ENCODE measurements around the gene RBM5. TPM values are rescaled to one million over a fixed set of nuclear protein-coding genes. Genes with fewer than 3 reads are reported as not detected.
A peak's percentile ranks its signal among the peaks of the same experiment; 100 is the strongest.

Gene RBM5
- total RNA-seq, 1 experiment from 2014 or later: 92.1 TPM

GRCh38 chr3:50167841-50168209 lies 79.1 kb downstream of the RBM5 start:
- ChIA-PET CTCF (no interaction called here), POLR2A (no interaction called here)
- Mint-ChIP-seq H3K4me1 (peaks cover 50% of the 10 kb centered on the region), H3K9me3 (no peaks in the 10 kb centered on the region), H3K36me3 (peaks cover 10% of the 10 kb centered on the region; the same call in 1 of the 2 replicates), H3K27me3 (ENCODE audit: low read depth) (no peaks in the 10 kb centered on the region), H3K4me3 (no peak overlapping the region), H3K27ac (peak overlapping the region; percentile 78)
- DNase-seq (ENCODE audit: low spot score) (no peak), ATAC-seq (no peak)
- TF ChIP-seq ZNF396 (CRISPR knock-in tag; IDR thresholded peaks at IDR 0.05; ENCODE audit: borderline replicate concordance) (no peak), ZNF512 (CRISPR knock-in tag; IDR thresholded peaks at IDR 0.05; ENCODE audit: borderline replicate concordance) (no peak), PREB (CRISPR knock-in tag; IDR thresholded peaks at IDR 0.05; ENCODE audit: borderline replicate concordance) (no peak), GABPB1 (CRISPR knock-in tag; IDR thresholded peaks at IDR 0.05) (no peak), KAT7 (CRISPR knock-in tag; IDR thresholded peaks at IDR 0.05; ENCODE audit: borderline replicate concordance) (no peak), CBFB (CRISPR knock-in tag; IDR thresholded peaks at IDR 0.05; ENCODE audit: low read depth) (no peak), CREM (CRISPR knock-in tag; IDR thresholded peaks at IDR 0.05) (no peak), EMX1 (CRISPR knock-in tag; IDR thresholded peaks at IDR 0.05) (no peak), E2F1 (CRISPR knock-in tag; IDR thresholded peaks at IDR 0.05) (no peak), MLX (CRISPR knock-in tag; IDR thresholded peaks at IDR 0.05) (no peak), ATF1 (CRISPR knock-in tag; IDR thresholded peaks at IDR 0.05) (no peak), ZBTB43 (CRISPR knock-in tag; IDR thresholded peaks at IDR 0.05) (no peak), AR (CRISPR knock-in tag; IDR thresholded peaks at IDR 0.05) (no peak), HMGXB4 (CRISPR knock-in tag; IDR thresholded peaks at IDR 0.05) (no peak), NR2C2 (CRISPR knock-in tag; IDR thresholded peaks at IDR 0.05) (no peak), ZNF138 (CRISPR knock-in tag; conservative IDR thresholded peaks at IDR 0.05) (no peak), ELF4 (CRISPR knock-in tag; IDR thresholded peaks at IDR 0.05; ENCODE audit: low read depth) (no peak), FOXJ3 (CRISPR knock-in tag; IDR thresholded peaks at IDR 0.05; ENCODE audit: borderline replicate concordance) (no peak)

Measured in WTC11 (cell line).